HepG2 (cell line): ENCODE data around the gene FXYD1. TPM values are rescaled to one million over a fixed set of nuclear protein-coding genes. Genes with fewer than 3 reads are reported as not detected.

ENCODE experiments used
- ATAC-seq: fragments of 200-7000 bp; cut with Tn5 transposase; 3 replicates; pipeline ENCODE4 v1.9.1; 2020; ENCODE audit warnings: mild to moderate bottlenecking, moderate library complexity
- BruUV-seq: library from RNA; stranded (reverse); fragments of 400-500 nt; replicated peaks from 2 replicates; lab custom pipeline; 2021; lab: Mats Ljungman, UMichigan
- CTCF ChIA-PET: fragments of 300-600 bp; formaldehyde crosslinking; extraction: SDS; loops from one replicate; lab custom pipeline; 2021; ENCODE audit warnings: low total read pairs, inconsistent platforms, low intra/inter-chr PET ratio; lab: Yijun Ruan, JAX
- POLR2A ChIA-PET: fragments of 350-600 bp; sonication (Branson Sonifier 250); formaldehyde crosslinking; loops from one replicate; lab custom pipeline; 2020; ENCODE audit warnings: antibody characterized with exemption, inconsistent platforms; lab: Yijun Ruan, JAX
- DNase-seq: peaks from one replicate; pipeline ENCODE4 v3.0.0-alpha.2; 2015; ENCODE audit warnings: low spot score
- FAIRE-seq: peaks from 3 replicates; lab custom pipeline; 2011; peaks lifted over from hg19 to GRCh38; lab: Jason Lieb, UNC
- H2AFZ ChIP-seq: one replicate; pipeline ENCODE4 v1.6.1; 2011; ENCODE audit warnings: low read length, inconsistent platforms
- H3K27ac ChIP-seq: fragments of 300-600 bp; 3 replicates; pipeline ENCODE4 v1.8.0; 2011; ENCODE audit warnings: mixed run types, mild to moderate bottlenecking, mixed read lengths, low read length, inconsistent platforms; ENCODE audit not compliant: insufficient read depth; ENCODE audit errors: extremely low read length
- H3K27me3 ChIP-seq, 2 experiments: fragments of 200-600 bp in 1 of 2; 2 replicates in 1 of 2; 3 replicates in 1 of 2; pipeline versions ENCODE4 v1.6.0 to v1.8.0; 2011; ENCODE audit warnings: low read length in 2 of 2, mild to moderate bottlenecking in 2 of 2, moderate library complexity in 2 of 2, inconsistent platforms in 1 of 2; ENCODE audit not compliant: insufficient read depth in 2 of 2, control insufficient read depth in 1 of 2
- H3K36me3 ChIP-seq, 2 experiments: fragments of 200-600 bp in 1 of 2; replicated peaks in 1 of 2; 2 replicates in 1 of 2; 3 replicates in 1 of 2; pipeline versions ENCODE4 v1.5.1 to v1.8.0; 2011; ENCODE audit warnings: low read length in 2 of 2, inconsistent platforms in 1 of 2; ENCODE audit not compliant: insufficient read depth in 2 of 2, control insufficient read depth in 1 of 2
- H3K4me1 ChIP-seq: 2 replicates; pipeline ENCODE4 v1.5.1; 2012; ENCODE audit warnings: low read length, inconsistent platforms; ENCODE audit not compliant: insufficient read depth
- H3K4me2 ChIP-seq: 2 replicates; pipeline ENCODE4 v1.6.0; 2011; ENCODE audit warnings: low read depth, low read length, inconsistent platforms
- H3K4me3 ChIP-seq, 3 experiments: fragments of 200-600 bp in 1 of 3; sonication (generic), shearing (Covaris generic) in 1 of 3; replicated peaks in 1 of 3; 2 replicates each; pipeline ENCODE4 v1.5.1; 2011 to 2016; ENCODE audit warnings: low read length in 3 of 3, inconsistent platforms in 2 of 3, low read depth in 2 of 3, mild to moderate bottlenecking in 2 of 3, control low read depth in 1 of 3, mixed read lengths in 1 of 3; ENCODE audit not compliant: insufficient read depth in 1 of 3
- H3K79me2 ChIP-seq: one replicate; pipeline ENCODE4 v1.6.1; 2011; ENCODE audit warnings: low read length, inconsistent platforms; ENCODE audit not compliant: insufficient read depth
- H3K9ac ChIP-seq: 2 replicates; pipeline ENCODE4 v1.6.0; 2011; ENCODE audit warnings: mild to moderate bottlenecking, low read depth, low read length, inconsistent platforms; ENCODE audit not compliant: insufficient read depth
- H3K9me3 ChIP-seq: 2 replicates; pipeline ENCODE4 v1.5.1; 2012; ENCODE audit warnings: mild to moderate bottlenecking, low read length
- H4K20me1 ChIP-seq: 2 replicates; pipeline ENCODE4 v1.6.0; 2011; ENCODE audit warnings: inconsistent platforms, mild to moderate bottlenecking, low read length, moderate library complexity; ENCODE audit not compliant: insufficient read depth
- MAF1 ChIP-seq: sonication (generic); formaldehyde crosslinking; IDR thresholded peaks from 2 replicates; pipeline ENCODE4 v1.5.0; 2020; ENCODE audit warnings: missing genetic modification reagents, borderline replicate concordance
- NFE2 ChIP-seq: sonication (generic); formaldehyde crosslinking; IDR thresholded peaks from 2 replicates; pipeline ENCODE4 v1.4.0; 2020; ENCODE audit warnings: missing genetic modification reagents
- RFX1 ChIP-seq: fragments of 450-650 bp; IDR thresholded peaks from 2 replicates; pipeline ENCODE4 v1.6.1; 2017
- RFX3 ChIP-seq: IDR thresholded peaks from 2 replicates; pipeline ENCODE4 v1.6.1; 2016; ENCODE audit warnings: missing biosample characterization, missing genetic modification reagents
- RXRA ChIP-seq: sonication (generic); formaldehyde crosslinking; IDR thresholded peaks from 2 replicates; pipeline ENCODE4 v1.5.1; 2020; ENCODE audit warnings: missing genetic modification reagents
- SOX6 ChIP-seq, 2 experiments: fragments of 450-650 bp in 1 of 2; sonication (generic) in 1 of 2; formaldehyde crosslinking in 1 of 2; IDR thresholded peaks; 2 replicates each; pipeline versions ENCODE4 v1.4.0 to v1.6.1; 2017 to 2020; ENCODE audit warnings: antibody characterized with exemption in 1 of 2, mild to moderate bottlenecking in 1 of 2, missing genetic modification reagents in 1 of 2
- ZFP90 ChIP-seq: sonication (generic); formaldehyde crosslinking; IDR thresholded peaks from 2 replicates; pipeline ENCODE4 v1.8.0; 2022; ENCODE audit warnings: missing genetic modification reagents, mild to moderate bottlenecking, inconsistent platforms, borderline replicate concordance
- ZNF12 ChIP-seq: sonication (generic); formaldehyde crosslinking; IDR thresholded peaks from 2 replicates; pipeline ENCODE4 v1.5.0; 2020; ENCODE audit warnings: missing genetic modification reagents
- WGBS: methylation state at CpG from one replicate; pipeline ENCODE4 v1.1.6; 2017; ENCODE audit warnings: low lambda C conversion rate; 5-methylcytosine and 5-hydroxymethylcytosine counted together
- in situ Hi-C: cut with HindIII; loops from 2 replicates; pipeline ENCODE4 v1.10.0; 2017; ENCODE audit warnings: low pct_unique_long_range_greater_than_20kb; ENCODE audit not compliant: extremely low pct_ligation_motif_present
- intact Hi-C: fragments of 100-400 bp; cut with micrococcal nuclease; formaldehyde crosslinking; loops from one replicate; pipeline ENCODE4 v1.10.0; 2022; ENCODE audit not compliant: unreplicated experiment
- polyA plus RNA-seq, 8 experiments: library from polyadenylated mRNA; depleted of rRNA in 3 of 8; stranded (reverse) in 7 of 8; unstranded in 1 of 8; fragments of >200 nt; fragmentation: Illumina TruSeq in 4 of 8; extraction: Trizol in 4 of 8; gene quantifications; 2 replicates each; pipeline versions ENCODE4 v1.2.1 to v1.2.3, GENCODE V29; 2011 to 2016; ENCODE audit warnings: low read depth in 4 of 8, missing spikeins in 1 of 8, mixed read lengths in 1 of 8; ENCODE audit not compliant: insufficient read depth in 1 of 8
- total RNA-seq, 5 experiments: library from RNA; depleted of rRNA; stranded (reverse); fragments of >200 nt; fragmentation: Illumina TruSeq; extraction: Trizol; gene quantifications; 2 replicates each; pipeline ENCODE4 v1.2.3, GENCODE V29; 2016; ENCODE audit warnings: low read depth in 1 of 5
- TF ChIP-seq, protein P1 (sequence below): sonication (generic); formaldehyde crosslinking; IDR thresholded peaks from 2 replicates; pipeline ENCODE4 v1.8.1; 2023; ENCODE audit warnings: mild to moderate bottlenecking, missing genetic modification reagents
- TF ChIP-seq, protein P2 (sequence below): sonication (generic); formaldehyde crosslinking; IDR thresholded peaks from 2 replicates; pipeline ENCODE4 v1.5.0; 2020; ENCODE audit warnings: mild to moderate bottlenecking, missing genetic modification reagents

Gene FXYD1
- total and polyA plus RNA-seq, 2 of the 13 experiments (the other 11 are each of a cell fraction or from before 2014, with no cell fraction given), result 31.2 TPM; not detected in 1

DNA sequence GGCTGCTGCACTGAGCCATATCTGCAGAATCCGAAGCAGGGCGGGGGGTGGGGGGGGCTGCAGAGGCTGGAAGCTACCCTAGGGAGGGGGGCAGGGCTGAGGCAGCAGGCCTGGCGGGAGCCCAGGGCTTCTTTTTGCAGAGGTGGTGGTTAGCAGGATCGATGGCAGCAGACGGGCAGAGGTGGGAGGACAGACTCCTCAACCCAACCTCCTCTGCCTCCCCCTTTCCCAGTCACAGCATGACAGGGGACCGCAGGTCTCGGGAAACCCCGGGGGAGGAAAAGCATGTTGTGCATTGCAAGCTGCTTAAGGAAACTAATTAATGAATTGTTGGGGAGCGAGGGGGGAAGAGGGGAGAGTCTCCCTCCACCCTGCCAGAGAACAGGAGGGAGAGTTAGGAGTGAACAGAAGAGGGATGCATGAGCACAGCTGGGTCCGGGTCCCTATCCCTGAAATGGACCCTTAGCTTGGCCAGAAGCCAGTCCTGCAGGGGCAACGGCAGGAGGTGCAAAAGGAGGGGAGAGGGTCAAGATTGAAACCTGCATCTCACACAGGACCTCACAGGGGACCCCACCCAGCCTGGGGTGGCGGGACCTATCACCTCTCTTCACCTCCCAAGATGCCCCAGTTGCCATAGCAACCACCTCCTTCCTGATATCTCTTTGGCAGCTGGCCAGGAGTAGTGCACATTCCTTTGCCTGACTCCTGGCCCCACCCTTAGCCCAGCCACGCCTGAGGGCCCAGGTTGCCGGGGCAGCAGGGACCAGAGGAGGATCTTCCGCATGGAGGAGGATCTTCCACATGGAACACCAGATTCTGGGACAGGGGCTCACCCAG, 6.2 kb downstream of the FXYD1 start:
- Histone ChIP-seq H3K4me2 (no peak overlapping the region), H3K9me3 (no peaks in the 10 kb centered on the region), H3K9ac (no peak overlapping the region), H3K27ac (no peak overlapping the region), H3K4me1 (peaks cover 12% of the 10 kb centered on the region), H2AFZ (no peak overlapping the region), H3K27me3 (peaks cover 0 to 3% of the 10 kb centered on the region in 2 experiments; a peak in 2 of 5 replicates), H3K79me2 (no peaks in the 10 kb centered on the region), H3K36me3 (no peaks in the 10 kb centered on the region)
- no peak for ATAC-seq
- BruUV-seq, result no TSS peak
- POLR2A ChIA-PET, result no interaction called here
- TF ChIP-seq NFE2 (no peak), RFX1 (peak; percentile 66), RFX3 (CRISPR knock-in tag) (peak; percentile 62)
- TF ChIP-seq, all 625 proteins: peak for 2
- in situ Hi-C loops (no loop called here), intact Hi-C loops (no loop called here)
- H3K4me3 ChIP-seq, result no peak overlapping the region
- H4K20me1 ChIP-seq, result no peaks in the 10 kb centered on the region
- WGBS, result 43% methylated on average over 13 of the region's 15 CpGs
- FAIRE-seq (no peak), DNase-seq (no peak)
- CTCF ChIA-PET, result no interaction called here

DNA sequence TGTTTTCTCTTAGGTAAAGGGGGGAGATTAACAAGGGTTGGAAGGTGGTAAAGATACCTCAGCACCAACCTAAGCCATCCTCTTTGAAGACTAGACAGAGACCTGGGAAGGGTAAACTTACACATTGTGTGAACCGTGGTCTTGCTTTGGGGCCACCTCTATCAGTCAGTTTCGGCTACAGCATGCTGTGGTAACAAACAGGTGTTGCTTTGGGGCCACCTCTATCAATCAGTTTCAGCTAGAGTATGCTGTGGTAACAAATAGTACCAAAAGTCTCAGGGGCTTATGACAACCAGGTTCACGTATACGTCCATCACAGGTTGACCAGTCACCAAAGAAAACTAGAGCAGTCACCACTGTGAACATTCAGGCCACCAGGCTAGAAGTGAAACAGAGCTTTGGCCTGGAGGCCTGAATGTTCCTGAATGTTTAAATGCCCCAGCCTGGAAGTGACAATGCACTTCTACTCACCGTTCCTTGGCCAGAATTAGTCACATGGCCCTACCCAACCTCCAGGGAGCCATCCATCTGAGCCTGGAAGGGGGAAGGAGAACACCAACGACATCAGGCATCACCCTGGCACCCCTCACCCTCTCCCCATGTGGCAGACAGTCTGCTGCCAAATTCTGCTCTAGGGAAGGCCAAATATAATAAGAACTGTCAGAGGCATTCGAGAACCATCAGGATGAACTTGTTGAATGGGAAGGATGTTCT, 8.3 kb downstream of the FXYD1 start:
- no peak overlapping the region for H2AFZ ChIP-seq
- FAIRE-seq, result no peak
- no peak for DNase-seq
- 33% methylated on average over 7 of the region's 7 CpGs for WGBS
- H3K9me3 ChIP-seq, result no peaks in the 10 kb centered on the region
- peaks cover 1 to 15% of the 10 kb centered on the region in 2 experiments; a peak in 3 of 5 replicates for H3K27me3 ChIP-seq
- intact Hi-C loops, result no loop called here
- in situ Hi-C loops, result no loop called here
- no peak overlapping the region for H3K27ac ChIP-seq
- no peaks in the 10 kb centered on the region for H3K4me1 ChIP-seq
- ChIA-PET POLR2A (no interaction called here), CTCF (no interaction called here)
- H4K20me1 ChIP-seq, result no peaks in the 10 kb centered on the region
- BruUV-seq, result no TSS peak
- H3K36me3 ChIP-seq, result no peaks in the 10 kb centered on the region
- H3K79me2 ChIP-seq, result no peaks in the 10 kb centered on the region
- no peak overlapping the region for H3K4me2 ChIP-seq
- ATAC-seq, result no peak
- H3K4me3 ChIP-seq, result no peak overlapping the region
- TF ChIP-seq, protein P1, sequence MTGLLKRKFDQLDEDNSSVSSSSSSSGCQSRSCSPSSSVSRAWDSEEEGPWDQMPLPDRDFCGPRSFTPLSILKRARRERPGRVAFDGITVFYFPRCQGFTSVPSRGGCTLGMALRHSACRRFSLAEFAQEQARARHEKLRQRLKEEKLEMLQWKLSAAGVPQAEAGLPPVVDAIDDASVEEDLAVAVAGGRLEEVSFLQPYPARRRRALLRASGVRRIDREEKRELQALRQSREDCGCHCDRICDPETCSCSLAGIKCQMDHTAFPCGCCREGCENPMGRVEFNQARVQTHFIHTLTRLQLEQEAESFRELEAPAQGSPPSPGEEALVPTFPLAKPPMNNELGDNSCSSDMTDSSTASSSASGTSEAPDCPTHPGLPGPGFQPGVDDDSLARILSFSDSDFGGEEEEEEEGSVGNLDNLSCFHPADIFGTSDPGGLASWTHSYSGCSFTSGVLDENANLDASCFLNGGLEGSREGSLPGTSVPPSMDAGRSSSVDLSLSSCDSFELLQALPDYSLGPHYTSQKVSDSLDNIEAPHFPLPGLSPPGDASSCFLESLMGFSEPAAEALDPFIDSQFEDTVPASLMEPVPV (CRISPR knock-in tag), result no peak
- TF ChIP-seq ZNF12 (CRISPR knock-in tag) (peak; percentile 84), MAF1 (CRISPR knock-in tag) (no peak), RXRA (CRISPR knock-in tag) (no peak), SOX6 (IDR thresholded peaks at IDR 0.05) (no peak), SOX6 (CRISPR knock-in tag; IDR thresholded peaks at IDR 0.05) (no peak), ZFP90 (CRISPR knock-in tag) (no peak)
- TF ChIP-seq, protein P2, sequence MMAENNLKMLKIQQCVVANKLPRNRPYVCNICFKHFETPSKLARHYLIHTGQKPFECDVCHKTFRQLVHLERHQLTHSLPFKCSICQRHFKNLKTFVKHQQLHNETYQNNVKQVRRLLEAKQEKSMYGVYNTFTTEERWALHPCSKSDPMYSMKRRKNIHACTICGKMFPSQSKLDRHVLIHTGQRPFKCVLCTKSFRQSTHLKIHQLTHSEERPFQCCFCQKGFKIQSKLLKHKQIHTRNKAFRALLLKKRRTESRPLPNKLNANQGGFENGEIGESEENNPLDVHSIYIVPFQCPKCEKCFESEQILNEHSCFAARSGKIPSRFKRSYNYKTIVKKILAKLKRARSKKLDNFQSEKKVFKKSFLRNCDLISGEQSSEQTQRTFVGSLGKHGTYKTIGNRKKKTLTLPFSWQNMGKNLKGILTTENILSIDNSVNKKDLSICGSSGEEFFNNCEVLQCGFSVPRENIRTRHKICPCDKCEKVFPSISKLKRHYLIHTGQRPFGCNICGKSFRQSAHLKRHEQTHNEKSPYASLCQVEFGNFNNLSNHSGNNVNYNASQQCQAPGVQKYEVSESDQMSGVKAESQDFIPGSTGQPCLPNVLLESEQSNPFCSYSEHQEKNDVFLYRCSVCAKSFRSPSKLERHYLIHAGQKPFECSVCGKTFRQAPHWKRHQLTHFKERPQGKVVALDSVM (CRISPR knock-in tag), result no peak
- no peak overlapping the region for H3K9ac ChIP-seq
